SH-SY5Y (cell line): ENCODE measurements around the gene CCSER1.

ENCODE experiments used
- GATA2 ChIP-seq: IDR thresholded peaks from 2 replicates; pipeline ENCODE4 v1.6.1; 2011; ENCODE audit warnings: mild to moderate bottlenecking, low read depth, low read length
- GATA3 ChIP-seq: IDR thresholded peaks from 2 replicates; pipeline ENCODE4 v1.6.1; 2011; ENCODE audit warnings: low read depth, mild to moderate bottlenecking, low read length, moderate library complexity

- TF ChIP-seq GATA2: no peak
- no peak for TF ChIP-seq GATA3
Observed at GRCh38 chr4:91322961-91323360, 1195.8 kb downstream of the CCSER1 start.
